Measurements from ENCODE around the gene BICC1.

BICC1 gene

GRCh38 chr10:58734116-58734515 lies 221.4 kb downstream of the BICC1 start:
- in situ Hi-C loops (cut with MboI; ENCODE audit: low sequenced_read_pairs), result no loop called here

- in situ Hi-C loops (cut with MboI; ENCODE audit: low sequenced_read_pairs), result no loop called here
Measured at GRCh38 chr10:58734664-58735063, 222.0 kb downstream of the BICC1 start.

- in situ Hi-C loops (cut with MboI; ENCODE audit: low sequenced_read_pairs), result no loop called here
Measured at GRCh38 chr10:58735087-58735486, 222.4 kb downstream of the BICC1 start.

GRCh38 chr10:58740620-58741369 lies 228.1 kb downstream of the BICC1 start:
- in situ Hi-C loops (cut with MboI; ENCODE audit: low sequenced_read_pairs), result no loop called here

GRCh38 chr10:58741673-58742072 lies 229.0 kb downstream of the BICC1 start:
- in situ Hi-C loops (cut with MboI; ENCODE audit: low sequenced_read_pairs), result no loop called here

GRCh38 chr10:58742141-58742540 lies 229.5 kb downstream of the BICC1 start:
- in situ Hi-C loops (cut with MboI; ENCODE audit: low sequenced_read_pairs), result no loop called here

GRCh38 chr10:58743466-58744115 lies 230.9 kb downstream of the BICC1 start:
- in situ Hi-C loops (cut with MboI; ENCODE audit: low sequenced_read_pairs), result no loop called here

- in situ Hi-C loops (cut with MboI; ENCODE audit: low sequenced_read_pairs), result no loop called here
Measured at GRCh38 chr10:58746474-58747185, 234.0 kb downstream of the BICC1 start.

- in situ Hi-C loops (cut with MboI; ENCODE audit: low sequenced_read_pairs), result no loop called here
Measured at GRCh38 chr10:58747687-58748086, 235.0 kb downstream of the BICC1 start.

- in situ Hi-C loops (cut with MboI; ENCODE audit: low sequenced_read_pairs), result no loop called here
Measured at GRCh38 chr10:58752665-58753064, 240.0 kb downstream of the BICC1 start.

GRCh38 chr10:58753425-58753824 lies 240.8 kb downstream of the BICC1 start:
- in situ Hi-C loops (cut with MboI; ENCODE audit: low sequenced_read_pairs), result no loop called here

- in situ Hi-C loops (cut with MboI; ENCODE audit: low sequenced_read_pairs), result no loop called here
Measured at GRCh38 chr10:58754469-58755339, 242.0 kb downstream of the BICC1 start.

GRCh38 chr10:58755340-58755610 lies 242.6 kb downstream of the BICC1 start:
- in situ Hi-C loops (cut with MboI; ENCODE audit: low sequenced_read_pairs), result no loop called here

- in situ Hi-C loops (cut with MboI; ENCODE audit: low sequenced_read_pairs), result no loop called here
Measured at GRCh38 chr10:58755677-58756076, 243.0 kb downstream of the BICC1 start.

GRCh38 chr10:58756130-58756719 lies 243.6 kb downstream of the BICC1 start:
- in situ Hi-C loops (cut with MboI; ENCODE audit: low sequenced_read_pairs), result no loop called here

- in situ Hi-C loops (cut with MboI; ENCODE audit: low sequenced_read_pairs), result no loop called here
Measured at GRCh38 chr10:58757352-58758065, 244.8 kb downstream of the BICC1 start.

- in situ Hi-C loops (cut with MboI; ENCODE audit: low sequenced_read_pairs), result no loop called here
Measured at GRCh38 chr10:58758321-58758720, 245.6 kb downstream of the BICC1 start.

- in situ Hi-C loops (cut with MboI; ENCODE audit: low sequenced_read_pairs), result no loop called here
Measured at GRCh38 chr10:58764087-58764747, 251.5 kb downstream of the BICC1 start.

GRCh38 chr10:58765910-58766309 lies 253.2 kb downstream of the BICC1 start:
- in situ Hi-C loops (cut with MboI; ENCODE audit: low sequenced_read_pairs), result no loop called here

- in situ Hi-C loops (cut with MboI; ENCODE audit: low sequenced_read_pairs), result no loop called here
Measured at GRCh38 chr10:58767652-58768051, 255.0 kb downstream of the BICC1 start.
